Pulmonary artery endothelial cell (primary cell): ENCODE results near the gene GATD1. TPM values are rescaled to one million over a fixed set of nuclear protein-coding genes. Genes with fewer than 3 reads are reported as not detected.
A peak's percentile ranks its signal among the peaks of the same experiment; 100 is the strongest.
"Not testable (repeated sequence)": the region's sequence is repeated elsewhere in the genome, so short reads cannot be mapped to it uniquely, and the experiment has no call there.

Experiments
- DNase-seq: peaks from one replicate; pipeline ENCODE4 v3.0.0-alpha.2; 2011; ENCODE audit warnings: low read depth, low spot score
- total RNA-seq: library from RNA; depleted of rRNA; stranded (reverse); fragments of >200 nt; gene quantifications from 2 replicates; pipeline ENCODE4 v1.2.3, GENCODE V29; 2014

The GATD1 gene
- total RNA-seq, 1 donor from 2014 or later = 37.5 TPM

DNA sequence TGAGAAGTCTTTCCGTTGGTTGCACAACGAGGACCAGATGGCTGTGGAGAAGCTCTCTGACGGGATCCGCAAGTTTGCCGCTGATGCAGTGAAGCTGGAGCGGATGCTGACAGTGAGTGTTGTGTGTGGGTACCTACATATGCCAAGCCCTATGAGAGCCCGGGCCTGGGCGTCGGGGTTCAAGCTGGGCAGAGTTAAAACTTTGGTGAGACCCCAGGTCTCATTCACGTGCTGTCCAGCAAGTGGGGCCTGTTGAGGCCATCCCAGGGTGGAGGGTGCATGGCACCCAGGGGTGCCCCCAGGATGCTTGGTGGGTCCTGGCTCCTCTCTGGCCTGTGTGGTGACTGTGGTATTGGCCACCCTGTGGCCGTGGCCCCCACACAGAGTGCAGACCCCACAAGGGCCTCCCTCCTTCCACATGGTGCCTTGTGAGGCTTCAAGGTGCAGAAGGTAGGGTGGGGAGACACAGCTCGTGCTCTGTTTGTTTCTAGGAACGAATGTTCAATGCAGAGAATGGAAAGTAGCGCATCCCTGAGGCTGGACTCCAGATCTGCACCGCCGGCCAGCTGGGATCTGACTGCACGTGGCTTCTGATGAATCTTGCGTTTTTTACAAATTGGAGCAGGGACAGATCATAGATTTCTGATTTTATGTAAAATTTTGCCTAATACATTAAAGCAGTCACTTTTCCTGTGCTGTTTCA lies 12.8 kb downstream of the GATD1 start:
- DNase-seq = no peak

DNA sequence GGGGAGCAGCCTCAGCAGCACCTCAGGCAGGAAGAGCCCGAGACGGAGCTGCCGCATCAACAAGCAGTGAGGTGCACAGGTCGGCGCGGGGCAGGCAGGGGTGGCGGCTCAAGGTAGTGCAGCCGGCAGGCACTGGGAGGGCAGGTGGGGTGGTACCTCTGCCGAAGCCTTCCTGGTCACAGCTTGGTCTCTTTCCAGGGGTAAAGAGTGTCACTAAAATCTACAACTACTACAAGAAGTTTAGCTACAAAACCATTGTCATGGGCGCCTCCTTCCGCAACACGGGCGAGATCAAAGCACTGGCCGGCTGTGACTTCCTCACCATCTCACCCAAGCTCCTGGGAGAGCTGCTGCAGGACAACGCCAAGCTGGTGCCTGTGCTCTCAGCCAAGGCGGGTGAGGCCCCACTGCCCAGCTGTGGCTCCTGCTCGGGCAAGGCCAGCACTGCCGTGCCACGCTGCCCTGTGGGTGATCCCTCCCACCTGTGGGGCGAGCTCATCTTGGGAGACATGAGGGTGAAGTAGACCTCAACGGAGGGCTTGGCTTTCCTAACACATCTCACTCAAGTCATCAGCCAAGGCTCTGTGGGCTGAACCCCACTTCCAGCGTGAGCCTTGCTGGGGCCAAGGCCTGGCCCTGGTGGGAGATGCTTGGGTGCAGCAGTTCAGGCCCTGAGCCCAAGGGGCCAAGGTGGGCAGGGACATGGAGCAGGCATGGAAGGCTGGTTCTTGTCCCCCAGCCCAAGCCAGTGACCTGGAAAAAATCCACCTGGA lies 13.6 kb downstream of the GATD1 start:
- DNase-seq = no peak

DNA sequence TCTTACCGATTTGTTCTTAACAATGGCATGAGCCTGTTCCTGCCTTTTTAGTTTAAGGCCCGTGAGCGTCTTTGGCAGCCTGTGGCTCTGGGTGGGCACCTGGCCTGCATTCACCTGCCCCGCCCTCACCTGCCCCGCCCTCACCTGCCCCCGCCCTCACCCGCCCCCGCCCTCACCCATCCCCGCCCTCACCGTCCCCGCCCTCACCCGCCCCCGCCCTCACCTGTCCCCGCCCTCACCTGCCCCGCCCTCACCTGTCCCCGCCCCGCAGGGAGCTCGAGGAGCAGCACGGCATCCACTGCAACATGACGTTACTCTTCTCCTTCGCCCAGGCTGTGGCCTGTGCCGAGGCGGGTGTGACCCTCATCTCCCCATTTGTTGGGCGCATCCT lies 14.2 kb downstream of the GATD1 start:
- no peak for DNase-seq

DNA sequence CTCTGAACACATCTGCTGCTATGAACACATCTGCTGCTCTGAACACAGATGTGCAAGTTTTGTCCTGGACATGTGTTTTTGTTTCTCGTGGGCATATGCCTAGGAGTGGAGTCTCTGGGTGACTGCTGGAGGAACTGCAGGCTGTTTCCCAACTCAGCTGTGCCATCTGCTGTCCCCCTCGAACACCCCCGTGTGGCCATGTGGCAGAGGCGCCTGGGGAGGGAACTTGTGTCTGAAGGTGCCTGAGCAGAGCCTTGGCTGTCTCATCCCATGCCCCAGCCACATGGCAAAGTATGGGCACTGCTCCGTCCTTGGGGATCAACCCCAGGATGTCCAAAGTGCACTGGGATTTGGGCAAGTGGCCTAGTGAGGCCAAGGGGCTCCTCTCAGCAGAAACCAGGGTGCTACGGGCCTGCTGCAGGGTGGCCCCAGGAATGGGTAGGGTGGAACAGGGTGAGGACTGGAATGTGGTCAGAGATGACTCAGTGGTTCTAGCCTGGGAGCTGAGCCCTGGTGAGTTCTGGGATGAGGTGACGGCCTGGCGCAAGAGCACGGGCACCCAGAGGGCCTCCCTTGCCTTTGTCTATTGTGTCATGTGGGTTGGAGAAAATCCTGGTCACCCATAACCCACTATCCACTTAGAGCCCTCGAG lies 14.7 kb downstream of the GATD1 start:
- DNase-seq = no peak

GRCh38 chr11:761526-762108 lies 15.7 kb downstream of the GATD1 start:
- DNase-seq = no peak

DNA sequence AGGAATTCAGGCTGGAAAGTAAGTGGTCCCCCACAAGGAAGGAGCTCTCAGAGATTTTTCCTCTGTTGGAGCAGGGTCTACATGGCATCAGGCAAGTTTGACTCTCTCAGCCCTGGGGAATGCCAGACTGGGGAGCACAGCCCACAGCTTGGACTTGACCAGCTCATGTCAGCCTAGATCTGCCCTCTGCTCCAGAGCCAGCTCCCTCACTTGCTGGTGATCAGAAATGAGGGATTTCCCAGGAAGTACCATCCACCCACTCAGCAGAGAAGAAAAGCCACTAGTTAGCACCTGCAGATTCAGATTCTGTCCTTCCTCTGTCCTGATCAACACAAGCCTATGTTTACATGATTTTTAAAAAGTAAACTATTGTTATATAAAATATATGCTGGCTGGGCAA lies 17.1 kb downstream of the GATD1 start:
- DNase-seq = no peak

GRCh38 chr11:749731-750130 lies 27.6 kb downstream of the GATD1 start:
- DNase-seq = no peak

DNA sequence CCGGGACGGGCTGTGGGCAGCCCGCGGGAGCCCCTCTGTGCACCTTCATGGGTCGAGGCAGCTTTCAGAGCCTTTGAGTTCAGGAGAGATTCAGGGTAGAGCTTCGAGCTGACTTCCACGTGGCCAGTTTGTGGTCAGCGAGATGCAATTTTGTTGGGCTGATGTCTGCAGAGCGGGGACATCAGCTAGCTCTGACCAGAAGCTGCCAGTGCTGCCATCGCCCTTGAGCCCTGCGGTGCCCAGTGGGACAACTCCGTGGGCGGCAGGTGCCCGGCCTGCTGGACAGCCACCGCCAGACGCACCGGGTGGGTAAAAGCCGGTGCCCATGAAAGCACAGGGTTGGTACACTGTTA lies 29.3 kb downstream of the GATD1 start:
- DNase-seq = no peak

GRCh38 chr11:747158-748006 lies 29.9 kb downstream of the GATD1 start, which contains the start of gene TALDO1:
TSS of gene TALDO1 (plus strand) at chr11:747464. CDS start at chr11:747482, 18 bp downstream.
- peak; percentile 55 for DNase-seq

- DNase-seq = no peak
These were observed 30.8 kb downstream of the GATD1 start for GRCh38 chr11:746289-747157.

- no peak for DNase-seq
These were observed 31.9 kb downstream of the GATD1 start for GRCh38 chr11:745428-745827.

DNA sequence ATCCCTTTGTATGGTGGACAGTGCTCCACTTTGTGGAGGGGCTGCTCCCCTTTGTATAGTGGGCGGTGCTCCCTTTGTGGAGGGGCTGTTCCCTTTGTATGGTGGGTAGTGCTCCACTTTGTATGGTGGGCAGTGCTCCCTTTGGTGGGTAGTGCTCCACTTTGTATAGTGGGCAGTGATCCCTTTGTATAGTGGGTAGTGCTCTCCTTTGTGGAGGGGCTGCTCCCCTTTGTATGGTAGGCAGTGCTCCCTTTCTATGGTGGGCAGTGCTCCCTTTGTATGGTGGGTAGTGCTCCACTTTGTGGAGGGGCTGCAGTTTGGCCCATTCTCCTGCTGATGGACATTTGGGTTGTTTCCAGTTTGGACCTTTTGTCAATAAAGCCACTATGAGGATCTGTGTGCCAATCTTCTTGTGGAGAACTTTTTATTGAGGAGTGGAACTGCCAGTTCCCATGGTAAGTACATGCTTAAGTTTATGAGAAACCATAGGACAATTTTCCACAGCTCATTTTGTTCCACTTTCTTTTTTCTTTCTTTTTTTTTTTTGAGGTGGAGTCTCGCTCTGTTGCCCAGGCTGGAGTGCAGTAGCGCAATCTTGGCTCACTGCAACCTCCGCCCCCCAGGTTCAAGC lies 34.6 kb downstream of the GATD1 start:
- no peak for DNase-seq

GRCh38 chr11:742156-742546 lies 35.1 kb downstream of the GATD1 start:
- DNase-seq = no peak

GRCh38 chr11:737899-738298 lies 39.4 kb downstream of the GATD1 start:
- DNase-seq = not testable (repeated sequence)

DNA sequence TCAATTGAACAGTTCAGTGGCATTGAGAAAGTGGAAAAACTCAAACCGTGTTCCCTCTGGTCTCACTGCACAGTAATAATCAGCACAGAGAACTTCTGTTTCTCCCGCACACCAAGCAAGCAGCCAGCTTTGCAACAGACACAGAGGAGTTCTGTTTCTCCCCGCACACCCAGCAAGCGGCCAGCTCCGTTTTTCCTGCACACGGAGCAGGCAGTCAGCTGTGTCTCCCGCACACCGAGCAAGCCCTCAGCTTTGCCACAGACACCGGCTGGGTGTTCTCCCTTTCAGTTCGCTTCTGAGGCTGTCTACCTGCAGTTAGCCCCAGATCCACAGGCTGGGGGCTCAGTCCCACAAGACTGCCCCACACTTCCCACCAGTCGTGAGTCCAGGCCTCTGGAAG lies 39.9 kb downstream of the GATD1 start:
- no peak for DNase-seq

- not testable (repeated sequence) for DNase-seq
These were observed 42.7 kb downstream of the GATD1 start for GRCh38 chr11:734541-734940.

GRCh38 chr11:733072-733471 lies 44.2 kb downstream of the GATD1 start:
- DNase-seq = no peak

GRCh38 chr11:729492-730074 lies 47.7 kb downstream of the GATD1 start:
- no peak for DNase-seq

DNA sequence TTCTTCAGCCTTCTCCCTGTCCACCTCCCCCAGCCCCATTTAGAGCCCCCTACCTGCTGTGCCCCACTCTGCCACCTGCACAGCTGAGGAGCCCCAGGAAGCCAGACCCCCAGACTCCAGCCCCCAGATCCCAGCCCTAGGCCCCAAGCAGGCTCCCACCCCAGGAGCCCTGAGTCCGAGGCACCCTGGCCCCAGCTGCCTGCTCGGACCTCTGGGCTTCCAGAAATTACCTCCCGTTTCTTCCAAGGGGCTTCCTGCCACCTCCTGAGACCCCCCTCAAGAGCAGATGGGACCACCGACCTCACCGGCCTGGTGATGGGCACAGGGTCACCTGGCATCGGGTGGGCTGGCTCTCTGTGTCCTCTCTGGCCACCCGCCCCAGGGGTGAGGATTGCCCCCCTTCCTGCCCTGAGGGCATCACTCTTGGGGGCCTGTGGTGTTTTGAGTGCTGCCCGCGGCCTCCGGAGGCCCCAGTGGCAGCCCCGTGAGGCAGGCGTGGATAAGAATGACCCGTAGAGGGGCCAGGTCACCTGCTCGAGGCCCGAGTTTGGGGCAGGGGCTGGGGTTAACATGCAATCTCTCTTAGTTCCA lies 48.3 kb downstream of the GATD1 start:
- no peak for DNase-seq
